H9 (cell line): ENCODE measurements around the gene TMEM222. TPM values are rescaled to one million over a fixed set of nuclear protein-coding genes. Genes with fewer than 3 reads are reported as not detected.

Source experiments
- DNase-seq: peaks from one replicate; pipeline ENCODE4 v3.0.0-alpha.2; 2017
- H2AFZ ChIP-seq: one replicate; pipeline ENCODE4 v1.6.1; 2013; ENCODE audit warnings: mild to moderate bottlenecking, low read length, control low read depth, moderate library complexity
- H2AK5ac ChIP-seq: 2 replicates; pipeline ENCODE4 v1.6.1; 2013; ENCODE audit warnings: low read length, control low read depth, mixed read lengths; ENCODE audit not compliant: insufficient read length
- H2BK120ac ChIP-seq: one replicate; pipeline ENCODE4 v1.6.1; 2013; ENCODE audit warnings: low read depth, mild to moderate bottlenecking, low read length, control low read depth, inconsistent platforms; ENCODE audit not compliant: poor library complexity, severe bottlenecking
- H2BK12ac ChIP-seq: 2 replicates; pipeline ENCODE4 v1.6.1; 2013; ENCODE audit warnings: low read length, control low read depth, mixed read lengths, low read depth; ENCODE audit not compliant: insufficient read length
- H2BK15ac ChIP-seq: 2 replicates; pipeline ENCODE4 v1.6.1; 2013; ENCODE audit warnings: low read depth, low read length, control low read depth
- H2BK20ac ChIP-seq: one replicate; pipeline ENCODE4 v1.6.1; 2013; ENCODE audit warnings: low read depth, mild to moderate bottlenecking, low read length, control low read depth, inconsistent platforms; ENCODE audit not compliant: poor library complexity, severe bottlenecking
- H2BK5ac ChIP-seq: 2 replicates; pipeline ENCODE4 v1.6.1; 2013; ENCODE audit warnings: low read length, control low read depth, mixed read lengths; ENCODE audit not compliant: insufficient read length
- H3K14ac ChIP-seq: 2 replicates; pipeline ENCODE4 v1.6.1; 2013; ENCODE audit warnings: low read length, control low read depth; ENCODE audit not compliant: insufficient read depth
- H3K18ac ChIP-seq: 2 replicates; pipeline ENCODE4 v1.6.1; 2013; ENCODE audit warnings: low read depth, mild to moderate bottlenecking, mixed read lengths, low read length, control low read depth; ENCODE audit not compliant: insufficient read length
- H3K23ac ChIP-seq: 2 replicates; pipeline ENCODE4 v1.6.1; 2013; ENCODE audit warnings: low read length, control low read depth, mixed read lengths, low read depth; ENCODE audit not compliant: insufficient read length
- H3K23me2 ChIP-seq: 2 replicates; pipeline ENCODE4 v1.6.1; 2013; ENCODE audit warnings: low read depth, mild to moderate bottlenecking, mixed read lengths, low read length, control low read depth; ENCODE audit not compliant: insufficient read length, poor library complexity, severe bottlenecking
- H3K27ac ChIP-seq: 2 replicates; pipeline ENCODE4 v1.5.1; 2013; ENCODE audit warnings: low read length, control low read depth, mixed read lengths, low read depth; ENCODE audit not compliant: insufficient read length
- H3K27me3 ChIP-seq: 2 replicates; pipeline ENCODE4 v1.6.1; 2013; ENCODE audit warnings: low read length, control low read depth, inconsistent platforms; ENCODE audit not compliant: insufficient read depth
- H3K4ac ChIP-seq: 2 replicates; pipeline ENCODE4 v1.6.1; 2013; ENCODE audit warnings: low read depth, mild to moderate bottlenecking, control low read depth, inconsistent platforms, low read length, moderate library complexity
- H3K4me1 ChIP-seq: 2 replicates; pipeline ENCODE4 v1.6.1; 2013; ENCODE audit warnings: low read length, control low read depth, inconsistent platforms; ENCODE audit not compliant: insufficient read depth
- H3K4me2 ChIP-seq: 2 replicates; pipeline ENCODE4 v1.6.1; 2013; ENCODE audit warnings: low read length, control low read depth, mixed read lengths; ENCODE audit not compliant: insufficient read length, insufficient read depth
- H3K56ac ChIP-seq: 2 replicates; pipeline ENCODE4 v1.6.1; 2013; ENCODE audit warnings: low read depth, mild to moderate bottlenecking, mixed read lengths, low read length, control low read depth; ENCODE audit not compliant: insufficient read length
- H3K79me1 ChIP-seq: 2 replicates; pipeline ENCODE4 v1.6.1; 2013; ENCODE audit warnings: low read depth, mild to moderate bottlenecking, moderate library complexity, low read length, control low read depth, inconsistent platforms; ENCODE audit not compliant: insufficient read depth, poor library complexity, severe bottlenecking
- H3K79me2 ChIP-seq: 2 replicates; pipeline ENCODE4 v1.6.1; 2013; ENCODE audit warnings: low read length, control low read depth, inconsistent platforms; ENCODE audit not compliant: insufficient read depth
- H3K9ac ChIP-seq: 2 replicates; pipeline ENCODE4 v1.6.1; 2013; ENCODE audit warnings: low read length, control low read depth, mixed read lengths; ENCODE audit not compliant: insufficient read length; ENCODE audit errors: extremely low read depth
- H3K9me3 ChIP-seq: one replicate; pipeline ENCODE4 v1.6.1; 2013; ENCODE audit warnings: low read depth, low read length, inconsistent platforms; ENCODE audit not compliant: control insufficient read depth
- H3T11ph ChIP-seq: one replicate; pipeline ENCODE4 v1.6.1; 2013; ENCODE audit warnings: mild to moderate bottlenecking, low read length, control low read depth, inconsistent platforms
- H4K20me1 ChIP-seq: one replicate; pipeline ENCODE4 v1.6.1; 2013; ENCODE audit not compliant: control insufficient read depth, insufficient read length, insufficient read depth
- H4K5ac ChIP-seq: 2 replicates; pipeline ENCODE4 v1.6.1; 2013; ENCODE audit warnings: low read depth, mild to moderate bottlenecking, mixed read lengths, low read length, control low read depth; ENCODE audit not compliant: insufficient read length
- H4K8ac ChIP-seq: replicated peaks from 2 replicates; pipeline ENCODE4 v1.6.1; 2013; ENCODE audit warnings: low read length, control low read depth, mixed read lengths, low read depth; ENCODE audit not compliant: insufficient read length
- H4K91ac ChIP-seq: 2 replicates; pipeline ENCODE4 v1.6.1; 2013; ENCODE audit warnings: low read depth, mild to moderate bottlenecking, moderate library complexity, mixed read lengths, low read length, control low read depth; ENCODE audit not compliant: insufficient read length
- H3K27ac Mint-ChIP-seq, 3 experiments: 2 replicates in 2 of 3; 3 replicates in 1 of 3; pipeline ENCODE4 v1.8.0; 2020 to 2021; ENCODE audit warnings: mixed read lengths in 3 of 3, mild to moderate bottlenecking in 1 of 3, moderate library complexity in 1 of 3
- H3K27me3 Mint-ChIP-seq: 2 replicates; pipeline ENCODE4 v1.8.0; 2021; ENCODE audit warnings: low read depth, mild to moderate bottlenecking, moderate library complexity, mixed read lengths
- H3K36me3 Mint-ChIP-seq, 3 experiments: 2 replicates in 2 of 3; 3 replicates in 1 of 3; pipeline ENCODE4 v1.8.0; 2020 to 2021; ENCODE audit warnings: low read depth in 3 of 3, mixed read lengths in 3 of 3; ENCODE audit not compliant: insufficient read depth in 1 of 3
- H3K4me1 Mint-ChIP-seq, 2 experiments: 2 replicates each; pipeline ENCODE4 v1.8.0; 2020; ENCODE audit warnings: mixed read lengths in 2 of 2
- H3K4me3 Mint-ChIP-seq, 2 experiments: 2 replicates in 1 of 2; 3 replicates in 1 of 2; pipeline ENCODE4 v1.8.0; 2020 to 2021; ENCODE audit warnings: mild to moderate bottlenecking in 2 of 2, mixed read lengths in 2 of 2, moderate library complexity in 1 of 2
- H3K9me3 Mint-ChIP-seq, 2 experiments: 2 replicates in 1 of 2; 3 replicates in 1 of 2; pipeline ENCODE4 v1.8.0; 2020; ENCODE audit warnings: mild to moderate bottlenecking in 2 of 2, mixed read lengths in 2 of 2, moderate library complexity in 1 of 2
- CTCF ChIP-seq: fragments of 200-600 bp; sonication (generic); conservative IDR thresholded peaks from 3 replicates; pipeline ENCODE4 v1.8.0; 2021; ENCODE audit warnings: antibody characterized with exemption, mild to moderate bottlenecking
- WGBS: extraction: QIAGEN DNeasy Blood & Tissue Kit; methylation state at CpG from one replicate; pipeline ENCODE4 v1.1.7; 2013; ENCODE audit warnings: missing lambda C conversion rate, low lambda C conversion rate, mixed read lengths; ENCODE audit not compliant: insufficient read length; ENCODE audit errors: extremely low coverage; 5-methylcytosine and 5-hydroxymethylcytosine counted together
- total RNA-seq: library from RNA; stranded (reverse); gene quantifications from 2 replicates; pipeline ENCODE4 v1.2.1, GENCODE V29; 2021

Gene TMEM222
- total RNA-seq, 1 experiment from 2014 or later = 36.8 TPM

GRCh38 chr1:27339213-27339612 is 17.2 kb downstream of the TMEM222 start:
- H3K27ac Mint-ChIP-seq = peak overlapping the region in 1 of 3 experiments; percentile 11; a peak in 3 of 7 replicates
- H4K5ac ChIP-seq = no peak overlapping the region
- no peak overlapping the region for H3K56ac ChIP-seq
- H2BK12ac ChIP-seq = no peak overlapping the region
- H2AK5ac ChIP-seq = no peak overlapping the region
- H2AFZ ChIP-seq = no peak overlapping the region
- no peaks in the 10 kb centered on the region for H4K20me1 ChIP-seq
- H2BK15ac ChIP-seq = no peak overlapping the region
- no peak overlapping the region for H3K27ac ChIP-seq
- H3K36me3 Mint-ChIP-seq = peaks cover 16 to 30% (median 25%) of the 10 kb centered on the region in 3 experiments; a peak in 6 of 7 replicates
- no peak overlapping the region for H2BK120ac ChIP-seq
- no peaks in the 10 kb centered on the region for H3K79me1 ChIP-seq
- H3K4me2 ChIP-seq = no peak overlapping the region
- TF ChIP-seq CTCF = no peak
- no peaks in the 10 kb centered on the region for H3K23me2 ChIP-seq
- no peaks in the 10 kb centered on the region for H3K9me3 ChIP-seq
- H4K8ac ChIP-seq = no peak overlapping the region
- H3K18ac ChIP-seq = no peak overlapping the region
- no peak for DNase-seq
- no peak overlapping the region for H3K9ac ChIP-seq
- no peaks in the 10 kb centered on the region for H3K79me2 ChIP-seq
- H3K23ac ChIP-seq = no peak overlapping the region
- H3K4me1 ChIP-seq = no peaks in the 10 kb centered on the region; the same call in 1 of the 2 replicates
- H3K9me3 Mint-ChIP-seq = no peaks in the 10 kb centered on the region
- H4K91ac ChIP-seq = no peak overlapping the region
- H3T11ph ChIP-seq = no peak overlapping the region
- no peak overlapping the region for H3K14ac ChIP-seq
- H2BK20ac ChIP-seq = no peak overlapping the region
- no peak overlapping the region for H3K4ac ChIP-seq
- H3K4me3 Mint-ChIP-seq = no peak overlapping the region
- no peak overlapping the region for H2BK5ac ChIP-seq
- H3K27me3 Mint-ChIP-seq = peaks cover 2% of the 10 kb centered on the region
- no CpG with 5 or more reads among the region's 5 CpGs for WGBS
- H3K27me3 ChIP-seq = no peaks in the 10 kb centered on the region
- peaks cover 38 to 43% of the 10 kb centered on the region in 2 experiments for H3K4me1 Mint-ChIP-seq
